ENCODE results near the gene CYB5A. TPM values are rescaled to one million over a fixed set of nuclear protein-coding genes. Genes with fewer than 3 reads are reported as not detected.

Gene CYB5A
- total and polyA plus RNA-seq, 2 of the 8 experiments (the other 6 are each of a cell fraction or from before 2014, with no cell fraction given): 154 to 195 TPM

- no peak for DNase-seq (ENCODE audit: low read depth in 1 of 2, low spot score in 2 of 2)
- no peak for TF ChIP-seq SP1 (IDR thresholded peaks at IDR 0.05; ENCODE audit: low read depth, low read length)
- TF ChIP-seq, protein P1, sequence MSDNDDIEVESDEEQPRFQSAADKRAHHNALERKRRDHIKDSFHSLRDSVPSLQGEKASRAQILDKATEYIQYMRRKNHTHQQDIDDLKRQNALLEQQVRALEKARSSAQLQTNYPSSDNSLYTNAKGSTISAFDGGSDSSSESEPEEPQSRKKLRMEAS (IDR thresholded peaks at IDR 0.05): no peak
- Histone ChIP-seq H3K79me2 (ENCODE audit: control insufficient read depth in 1 of 2, insufficient read depth in 2 of 2, low read length in 2 of 2) (no peaks in the 10 kb centered on the region), H3K4me3 (ENCODE audit: extremely low read depth in 1 of 4, insufficient read depth in 2 of 4, low read depth in 3 of 4, low read length in 4 of 4) (no peak overlapping the region), H4K91ac (replicated peaks; ENCODE audit: insufficient read length, low read length) (no peak overlapping the region), H3K18ac (ENCODE audit: extremely low read depth, low read length) (no peak overlapping the region), H3K4me1 (replicated peaks in 1 of 4; ENCODE audit: control insufficient read depth in 3 of 4, insufficient read depth in 4 of 4, low read length in 3 of 4) (no peaks in the 10 kb centered on the region), H3K23me2 (ENCODE audit: low read depth, low read length) (no peaks in the 10 kb centered on the region), H3K4me2 (ENCODE audit: insufficient read depth in 1 of 2, low read depth in 2 of 2, low read length in 2 of 2) (no peak overlapping the region), H2BK120ac (replicated peaks; ENCODE audit: low read depth, low read length) (no peak overlapping the region), H2BK20ac (ENCODE audit: low read length) (no peak overlapping the region), H3K9me3 (ENCODE audit: insufficient read depth in 2 of 2, low read depth in 1 of 2, low read length in 1 of 2) (no peaks in the 10 kb centered on the region), H3K79me1 (ENCODE audit: low read depth, low read length) (no peaks in the 10 kb centered on the region), H2AK5ac (ENCODE audit: low read depth, low read length) (no peak overlapping the region), H2BK15ac (ENCODE audit: low read length) (no peak overlapping the region), H3K56ac (replicated peaks; ENCODE audit: insufficient read length, low read depth, low read length) (no peak overlapping the region), H3K4ac (replicated peaks; ENCODE audit: insufficient read length, low read depth, low read length) (no peak overlapping the region), H4K5ac (ENCODE audit: insufficient read length, low read depth, low read length) (no peak overlapping the region), H3K9ac (replicated peaks in 1 of 4; ENCODE audit: extremely low read depth in 1 of 4, low read depth in 3 of 4, low read length in 3 of 4) (no peak overlapping the region), H3K14ac (ENCODE audit: insufficient read length) (no peak overlapping the region), H3K36me3 (ENCODE audit: control insufficient read depth in 2 of 4, insufficient read depth in 4 of 4, low read length in 3 of 4) (no peaks in the 10 kb centered on the region), H2BK5ac (ENCODE audit: low read depth, low read length) (no peak overlapping the region), H4K20me1 (replicated peaks in 1 of 2; ENCODE audit: control insufficient read depth in 1 of 2, insufficient read depth in 2 of 2, low read length in 2 of 2) (no peaks in the 10 kb centered on the region), H2BK12ac (ENCODE audit: low read depth, low read length) (no peak overlapping the region), H3K27me3 (replicated peaks in 1 of 4; ENCODE audit: control insufficient read depth in 3 of 4, extremely low read depth in 1 of 4, insufficient read depth in 3 of 4, low read length in 3 of 4) (no peaks in the 10 kb centered on the region), H3K23ac (ENCODE audit: insufficient read length) (no peak overlapping the region), H2AFZ (ENCODE audit: low read length) (no peak overlapping the region), H3K27ac (ENCODE audit: low read depth, low read length) (no peak overlapping the region), H4K8ac (ENCODE audit: extremely low read depth, insufficient read depth, low read length) (no peak overlapping the region)
- ChIA-PET CTCF (ENCODE audit: partially characterized antibody) (interaction anchor here (2.1 kb wide), 1 partner anchor 19 kb away, joined by 7 read pairs; no protein-coding TSS in a partner anchor), POLR2A (ENCODE audit: partially characterized antibody) (no interaction called here)
- WGBS, 2 experiments (ENCODE audit: extremely low coverage in 1 of 2, insufficient coverage in 1 of 2, insufficient read length in 1 of 2, insufficient replicate concordance in 2 of 2, low coverage in 1 of 2, low lambda C conversion rate in 2 of 2, missing lambda C conversion rate in 1 of 2): 53% methylated on average over 1 of the region's 1 CpG; no CpG with 5 or more reads in 1 of the 2 experiments
- no peak for FAIRE-seq
Measured at GRCh38 chr18:74215863-74216262, 75.9 kb downstream of the CYB5A start.

Measured in H1 (cell line).